HPDE6-E6E7 (cell line): Measurements from ENCODE around the gene SHBG.
"Not testable (repeated sequence)": the region's sequence is repeated elsewhere in the genome, so short reads cannot be mapped to it uniquely, and the experiment has no call there.

Source experiments
- DNase-seq: peaks from one replicate; pipeline ENCODE4 v3.0.0; 2011; ENCODE audit warnings: missing footprints; ENCODE audit errors: extremely low spot score

The SHBG gene

GRCh38 chr17:7611635-7612293 is 18.2 kb upstream of the SHBG start:
- DNase-seq = no peak

- no peak for DNase-seq
These were observed 17.7 kb upstream of the SHBG start for GRCh38 chr17:7612294-7612640.

DNA sequence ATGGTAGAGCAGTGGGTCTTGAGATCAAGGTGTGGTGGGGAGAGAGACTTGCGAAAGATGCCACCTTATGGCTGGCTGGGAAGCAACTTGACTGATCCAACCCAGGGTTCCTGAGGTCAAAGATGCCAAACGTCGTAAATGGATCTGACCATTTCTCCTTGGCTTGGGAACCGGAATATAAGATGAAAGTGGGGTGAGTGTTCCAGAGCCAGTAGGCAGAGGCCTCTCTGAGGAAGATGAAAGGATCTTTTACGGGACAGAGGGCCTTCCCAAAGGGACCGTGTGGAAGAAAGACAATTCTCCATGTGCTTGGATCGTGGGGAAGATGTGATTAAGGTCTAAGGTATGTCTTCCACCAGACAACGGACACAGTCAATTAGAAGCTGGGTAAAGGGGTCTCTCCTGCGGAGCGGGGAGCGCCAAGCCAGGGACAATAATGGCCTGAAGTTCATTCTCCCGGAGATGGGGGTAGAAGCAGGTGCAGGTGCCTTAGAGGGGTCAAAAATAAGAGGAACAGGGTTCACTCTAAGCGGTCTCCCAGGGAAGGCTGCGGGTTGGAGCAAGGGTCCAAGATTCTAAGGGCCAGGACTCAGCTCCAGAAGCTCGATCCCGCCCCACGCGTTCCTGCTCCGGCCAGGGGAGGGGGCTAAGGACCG is 16.0 kb upstream of the SHBG start:
- no peak for DNase-seq

DNA sequence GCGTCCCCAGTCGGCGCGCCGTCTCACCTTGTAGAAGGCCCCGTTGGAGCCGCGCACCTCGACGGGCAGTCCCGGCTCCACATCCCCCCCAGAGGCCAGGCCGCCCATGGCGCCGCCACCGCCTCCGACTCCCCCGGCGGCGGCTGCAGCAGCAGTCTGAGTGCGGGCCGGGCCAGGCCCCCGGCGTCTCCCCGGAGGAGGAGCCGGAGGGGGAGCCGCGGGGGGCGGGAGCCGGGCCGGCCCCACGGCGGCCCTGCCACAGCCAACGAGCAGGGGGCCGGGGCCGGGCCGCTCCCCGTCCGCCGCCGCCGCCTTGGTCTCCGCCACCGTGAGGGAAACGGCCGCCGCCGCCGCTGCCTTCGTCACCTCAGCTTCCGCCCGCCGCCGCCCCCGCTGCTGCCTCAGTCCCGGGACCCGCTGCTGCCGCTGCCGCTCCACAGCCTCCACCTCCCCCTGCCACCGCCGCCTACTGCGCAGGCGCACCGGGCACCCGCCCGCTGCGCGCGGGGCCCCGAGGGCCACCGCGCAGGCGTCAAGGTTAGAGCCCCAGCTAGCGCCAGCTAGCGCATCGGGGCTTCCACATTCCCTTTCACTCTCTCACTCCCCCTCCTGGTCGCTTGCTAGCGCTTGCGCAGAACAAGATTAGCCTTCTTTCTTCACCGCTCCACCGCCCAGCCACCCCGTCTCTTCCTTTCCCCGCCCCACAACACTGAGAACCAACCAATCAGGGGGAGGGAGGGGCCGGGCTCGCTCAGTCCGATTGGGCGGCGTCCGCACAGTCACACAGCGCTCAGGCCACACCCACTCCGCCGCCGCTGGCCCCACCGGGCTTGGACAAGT is 15.3 kb upstream of the SHBG start, which contains the start of gene FXR2:
Gene FXR2 (minus strand): TSS at position 473 of the 840 bp plus-strand sequence. CDS start 365 bp downstream, at position 108.
- DNase-seq = peak; percentile 100

- DNase-seq = no peak
These were observed 14.6 kb upstream of the SHBG start for GRCh38 chr17:7615265-7615747.

DNA sequence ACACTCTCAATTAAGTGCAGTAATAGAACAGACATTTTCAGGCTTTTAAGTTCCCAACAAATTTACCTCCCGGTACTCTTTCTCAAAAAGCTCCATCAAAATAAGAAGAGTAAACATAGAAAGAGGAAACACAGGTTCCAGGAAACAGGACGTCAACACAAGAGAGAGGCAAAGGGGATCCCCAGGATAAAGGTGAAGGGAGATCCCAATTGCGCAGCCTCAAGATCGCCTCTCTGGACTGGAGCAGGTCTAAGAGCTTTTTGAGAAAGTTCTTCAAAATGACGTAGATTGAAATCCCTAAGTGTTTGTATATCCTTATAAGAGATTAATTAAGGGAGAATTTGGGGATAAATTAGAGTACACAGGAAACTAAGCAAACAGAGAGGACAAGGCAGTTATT is 11.3 kb upstream of the SHBG start:
- no peak for DNase-seq

DNA sequence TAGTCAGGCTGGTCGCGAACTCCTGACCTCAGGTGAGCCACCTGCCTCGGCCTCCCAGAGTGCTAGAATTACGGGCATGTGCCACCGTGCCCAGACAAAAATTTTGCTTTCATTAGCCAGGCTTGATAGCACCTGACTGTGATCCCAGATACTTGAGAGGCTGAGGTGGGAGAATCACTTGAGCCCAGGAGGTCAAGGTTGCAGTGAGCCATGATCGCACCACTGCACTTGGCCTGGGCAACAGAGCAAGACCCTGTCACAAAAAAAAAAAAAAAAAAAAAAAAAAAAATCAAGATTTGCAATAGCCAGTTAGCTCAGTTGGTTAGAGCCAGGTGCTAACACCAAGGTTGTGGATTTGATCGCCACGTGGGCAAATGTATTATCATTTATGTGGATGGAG is 9.1 kb upstream of the SHBG start:
- no peak for DNase-seq

- DNase-seq = no peak
These were observed 6.3 kb upstream of the SHBG start for GRCh38 chr17:7623661-7624060.

DNA sequence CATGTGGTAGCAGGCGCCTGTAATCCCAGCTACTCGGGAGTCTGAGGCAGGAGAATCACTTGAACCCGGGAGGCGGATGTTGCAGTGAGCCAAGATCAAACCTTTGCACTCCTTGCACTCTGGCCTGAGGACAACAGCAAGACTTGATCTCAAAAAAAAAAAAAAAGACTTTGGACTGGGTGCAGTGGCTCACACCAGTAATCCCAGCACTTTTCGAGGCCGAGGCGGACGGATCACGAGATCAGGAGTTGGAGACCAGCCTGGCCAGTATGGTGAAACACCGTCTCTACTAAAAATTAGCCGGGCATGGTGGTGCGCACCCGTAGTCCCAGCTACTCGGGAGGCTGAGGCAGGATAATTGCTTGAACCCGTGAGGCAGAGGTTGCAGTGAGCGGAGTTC is 4.2 kb upstream of the SHBG start:
- DNase-seq = not testable (repeated sequence)

GRCh38 chr17:7626307-7626706 is 3.6 kb upstream of the SHBG start:
- DNase-seq = no peak

DNA sequence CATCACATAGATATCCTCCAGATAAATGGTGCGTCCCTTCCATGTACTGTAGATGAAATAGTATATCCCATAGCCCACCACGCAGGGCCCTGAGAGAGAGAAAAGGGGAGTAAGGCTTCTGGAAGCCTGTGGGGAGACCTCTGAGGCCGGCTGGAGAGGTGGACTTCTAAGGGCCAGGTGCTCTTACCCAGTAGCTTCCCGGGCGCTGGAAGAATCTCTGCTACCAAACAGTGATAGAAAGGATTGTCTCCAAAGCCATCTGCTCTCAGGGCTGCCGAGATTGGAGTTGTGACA is 3.0 kb upstream of the SHBG start:
- DNase-seq = no peak

DNA sequence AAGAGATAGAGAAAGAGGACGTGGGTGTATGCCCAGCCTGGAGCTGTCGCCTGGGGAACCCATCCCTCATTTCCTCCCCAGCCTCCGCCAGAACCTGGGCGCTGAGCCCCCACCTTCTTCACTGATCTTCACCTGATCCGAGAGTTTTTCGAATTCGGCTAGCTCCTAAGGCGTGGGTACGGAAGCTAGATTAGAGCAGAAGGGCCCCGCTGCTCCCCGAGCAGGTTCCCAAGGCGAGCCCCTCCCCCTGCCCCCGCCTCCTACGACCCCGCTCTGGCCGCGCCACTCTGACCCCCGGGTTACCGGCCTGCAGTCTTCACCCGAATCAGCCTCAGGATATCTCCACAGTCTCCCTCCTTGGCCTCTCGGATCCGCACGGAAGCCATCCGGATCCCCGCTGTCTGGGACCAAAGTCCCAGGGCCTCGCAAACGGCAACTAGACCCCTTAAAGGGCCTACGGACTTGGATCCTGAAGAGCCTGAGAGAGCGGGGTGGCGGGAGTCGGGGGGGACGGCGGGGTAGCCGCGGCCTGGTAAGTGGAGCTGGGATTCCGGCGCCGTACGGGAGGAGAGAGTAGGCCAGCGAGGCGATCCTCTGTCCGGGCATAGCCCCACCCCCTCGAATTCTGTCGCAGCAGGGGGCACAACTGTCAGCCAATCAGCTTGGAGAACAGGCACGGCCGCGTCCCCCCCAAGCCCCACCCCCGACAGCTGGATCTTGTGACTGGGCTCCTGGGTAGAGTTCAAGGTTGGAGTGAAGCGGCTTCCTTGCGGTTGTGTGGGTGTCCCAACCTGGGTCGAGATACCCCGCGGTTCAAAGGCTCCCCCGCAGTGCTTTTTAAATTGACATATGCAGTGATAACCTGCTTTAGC is 2.4 kb upstream of the SHBG start, which contains the start of gene SAT2:
Gene SAT2 (minus strand): TSS at position 572 of the 872 bp plus-strand sequence. CDS start 186 bp downstream, at position 386.
- DNase-seq = peak; percentile 93

GRCh38 chr17:7631398-7632380 is 1.8 kb downstream of the SHBG start:
- no peak for DNase-seq

DNA sequence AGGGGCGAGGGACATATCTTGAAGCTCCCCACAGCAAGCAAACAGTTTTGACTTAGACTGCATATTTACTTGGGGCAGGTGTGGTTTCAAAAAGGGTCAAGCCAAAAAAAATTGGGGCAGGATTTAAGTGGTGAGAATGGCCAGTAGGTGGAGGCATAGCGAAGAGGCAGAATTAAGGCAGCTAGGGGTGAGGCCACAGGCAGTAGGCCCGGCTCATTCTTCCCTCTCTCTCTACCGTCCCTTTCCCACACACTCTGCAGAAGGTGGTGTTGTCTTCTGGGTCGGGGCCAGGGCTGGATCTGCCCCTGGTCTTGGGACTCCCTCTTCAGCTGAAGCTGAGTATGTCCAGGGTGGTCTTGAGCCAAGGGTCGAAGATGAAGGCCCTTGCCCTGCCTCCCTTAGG is 2.6 kb downstream of the SHBG start:
- peak; percentile 51 for DNase-seq

- DNase-seq = no peak
These were observed 3.2 kb downstream of the SHBG start for GRCh38 chr17:7633093-7633492.

GRCh38 chr17:7634384-7634783 is 4.4 kb downstream of the SHBG start:
- no peak for DNase-seq

GRCh38 chr17:7636163-7636562 is 6.2 kb downstream of the SHBG start:
- no peak for DNase-seq

DNA sequence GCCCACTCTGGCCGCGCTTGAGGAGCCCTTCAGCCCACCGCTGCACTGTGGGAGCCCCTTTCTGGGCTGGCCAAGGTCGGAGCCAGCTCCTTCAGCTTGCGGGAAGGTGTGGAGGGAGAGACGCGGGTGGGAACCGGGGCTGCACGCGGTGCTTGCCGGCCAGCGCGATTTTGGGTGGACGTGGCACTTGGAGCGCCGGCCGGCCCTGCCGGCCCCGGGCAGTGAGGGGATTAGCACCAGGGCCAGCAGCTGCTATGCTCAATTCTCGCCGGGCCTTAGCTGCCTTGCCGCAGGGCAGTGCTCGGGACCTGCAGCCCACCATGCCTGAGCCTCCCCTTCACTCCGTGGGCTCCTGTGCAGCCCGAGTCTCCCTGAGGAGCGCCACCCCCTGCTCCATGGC is 10.8 kb downstream of the SHBG start:
- no peak for DNase-seq

DNA sequence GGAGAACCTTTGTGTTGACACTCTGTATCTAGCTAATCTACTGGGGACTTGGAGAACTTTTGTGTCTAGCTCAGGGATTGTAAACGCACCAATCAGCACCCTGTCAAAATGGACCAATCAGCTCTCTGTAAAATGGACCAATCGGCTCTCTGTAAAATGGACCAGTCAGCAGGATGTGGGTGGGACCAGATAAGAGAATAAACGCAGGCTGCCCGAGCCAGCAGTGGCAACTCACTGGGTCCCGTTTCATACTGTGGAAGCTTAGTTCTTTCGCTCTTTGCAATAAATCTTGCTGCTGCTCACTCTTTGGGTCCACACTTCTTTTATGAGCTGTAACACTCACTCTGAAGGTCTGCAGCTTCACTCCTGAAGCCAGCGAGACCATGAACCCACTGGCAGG is 11.7 kb downstream of the SHBG start:
- not testable (repeated sequence) for DNase-seq

- DNase-seq = no peak
These were observed 14.8 kb downstream of the SHBG start for GRCh38 chr17:7644775-7645174.
